Testis (tissue), 2 donors: ENCODE measurements around the gene LZTS2.

Experiments
- CTCF ChIP-seq, 3 experiments: fragments of 450-650 bp in 2 of 3; fragments of 200-600 bp in 1 of 3; sonication (generic) in 1 of 3; IDR thresholded peaks; one replicate each; pipeline ENCODE4 v1.5.1; 2016 to 2019; ENCODE audit warnings: antibody characterized with exemption in 3 of 3, mild to moderate bottlenecking in 2 of 3, moderate library complexity in 1 of 3
- POLR2A ChIP-seq: fragments of 450-650 bp; IDR thresholded peaks from one replicate; pipeline ENCODE4 v1.6.1; 2017; ENCODE audit warnings: antibody characterized with exemption, mild to moderate bottlenecking, moderate library complexity

- TF ChIP-seq CTCF (IDR thresholded peaks at IDR 0.05) (no peak), POLR2A (no peak)
Observed at GRCh38 chr10:100989088-100989487, 10.5 kb upstream of the LZTS2 start.
